MCF 10A (cell line): ENCODE measurements around the gene MCM7. TPM values are rescaled to one million over a fixed set of nuclear protein-coding genes. Genes with fewer than 3 reads are reported as not detected.

Experiments
- BruUV-seq: library from RNA; stranded (reverse); fragments of 400-500 nt; replicated peaks from 2 replicates; lab custom pipeline; 2021; lab: Mats Ljungman, UMichigan
- CTCF ChIA-PET: fragments of 300-600 bp; sonication (Branson Sonifier 250); formaldehyde crosslinking; extraction: SDS; loops from one replicate; lab custom pipeline; 2021; ENCODE audit warnings: antibody characterized with exemption, inconsistent platforms; lab: Yijun Ruan, JAX
- POLR2A ChIA-PET: fragments of 300-600, 350-650 bp; sonication (Branson Sonifier 250); formaldehyde crosslinking; extraction: SDS; loops from one replicate; lab custom pipeline; 2020; ENCODE audit warnings: antibody characterized with exemption, inconsistent platforms; lab: Yijun Ruan, JAX
- DNase-seq: peaks from one replicate; pipeline ENCODE4 v3.0.0-alpha.2; 2018; ENCODE audit not compliant: unreplicated experiment
- H3K27ac Mint-ChIP-seq: one replicate; pipeline ENCODE4 v1.8.0; 2022; ENCODE audit warnings: mild to moderate bottlenecking, low read depth, mixed read lengths; ENCODE audit not compliant: unreplicated experiment
- H3K27me3 Mint-ChIP-seq: one replicate; pipeline ENCODE4 v1.8.0; 2022; ENCODE audit warnings: mixed read lengths; ENCODE audit not compliant: insufficient read depth, unreplicated experiment
- H3K36me3 Mint-ChIP-seq: one replicate; pipeline ENCODE4 v1.8.0; 2022; ENCODE audit warnings: mild to moderate bottlenecking, moderate library complexity, mixed read lengths; ENCODE audit not compliant: insufficient read depth, unreplicated experiment
- H3K4me1 Mint-ChIP-seq: one replicate; pipeline ENCODE4 v1.8.0; 2022; ENCODE audit warnings: mixed read lengths; ENCODE audit not compliant: insufficient read depth, unreplicated experiment
- H3K4me3 Mint-ChIP-seq: one replicate; pipeline ENCODE4 v1.8.0; 2022; ENCODE audit warnings: mild to moderate bottlenecking, moderate library complexity, mixed read lengths; ENCODE audit not compliant: unreplicated experiment
- H3K9me3 Mint-ChIP-seq: one replicate; pipeline ENCODE4 v1.8.0; 2022; ENCODE audit warnings: mixed read lengths; ENCODE audit not compliant: unreplicated experiment
- CTCF ChIP-seq: fragments of 200-600 bp; IDR thresholded peaks from one replicate; pipeline ENCODE4 v1.8.0; 2022; ENCODE audit warnings: antibody characterized with exemption, mild to moderate bottlenecking; ENCODE audit not compliant: unreplicated experiment
- intact Hi-C: fragments of 100-400 bp; cut with micrococcal nuclease; formaldehyde crosslinking; loops from 2 replicates; pipeline ENCODE4 v1.14.1; 2022
- total RNA-seq: library from RNA; stranded (reverse); gene quantifications from 2 replicates; pipeline ENCODE4 v1.2.3, GENCODE V29; 2022

The MCM7 gene
- total RNA-seq, 1 experiment from 2014 or later: 67.8 TPM

DNA sequence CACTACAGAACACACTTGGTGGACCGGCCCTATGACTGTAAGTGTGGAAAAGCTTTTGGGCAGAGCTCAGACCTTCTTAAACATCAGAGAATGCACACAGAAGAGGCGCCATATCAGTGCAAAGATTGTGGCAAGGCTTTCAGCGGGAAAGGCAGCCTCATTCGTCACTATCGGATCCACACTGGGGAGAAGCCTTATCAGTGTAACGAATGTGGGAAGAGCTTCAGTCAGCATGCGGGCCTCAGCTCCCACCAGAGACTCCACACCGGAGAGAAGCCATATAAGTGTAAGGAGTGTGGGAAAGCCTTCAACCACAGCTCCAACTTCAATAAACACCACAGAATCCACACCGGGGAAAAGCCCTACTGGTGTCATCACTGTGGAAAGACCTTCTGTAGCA lies 37.0 kb downstream of the MCM7 start:
- intact Hi-C loops: no loop called here
- Mint-ChIP-seq H3K9me3 (no peaks in the 10 kb centered on the region), H3K36me3 (peaks cover 66% of the 10 kb centered on the region), H3K27ac (peak overlapping the region; percentile 39), H3K27me3 (no peaks in the 10 kb centered on the region), H3K4me3 (no peak overlapping the region), H3K4me1 (no peaks in the 10 kb centered on the region)
- TF ChIP-seq CTCF: no peak
- POLR2A ChIA-PET: interaction anchor here (0.5 to 2.1 kb wide), 5 partner anchors 11 to 593 kb away, joined by 3 to 8 read pairs (median 4); no protein-coding TSS in a partner anchor
- no peak for DNase-seq
- CTCF ChIA-PET: interaction anchor here (0.6 to 1.3 kb wide), 7 partner anchors 9 to 85 kb away, joined by 3 to 10 read pairs (median 4); no protein-coding TSS in a partner anchor
- no TSS peak for BruUV-seq

- no peak overlapping the region for H3K4me3 Mint-ChIP-seq
- H3K27me3 Mint-ChIP-seq: no peaks in the 10 kb centered on the region
- H3K36me3 Mint-ChIP-seq: peaks cover 70% of the 10 kb centered on the region
- intact Hi-C loops: no loop called here
- no peaks in the 10 kb centered on the region for H3K9me3 Mint-ChIP-seq
- no peak overlapping the region for H3K27ac Mint-ChIP-seq
- BruUV-seq: no TSS peak
- DNase-seq: no peak
- CTCF ChIA-PET: interaction anchor here (0.6 to 1.3 kb wide), 9 partner anchors 8 to 496 kb away, joined by 3 to 10 read pairs (median 4); partner anchors contain the start of gene MBLAC1
- no peak for TF ChIP-seq CTCF
- H3K4me1 Mint-ChIP-seq: no peaks in the 10 kb centered on the region
- POLR2A ChIA-PET: interaction anchor here (1.0 to 2.1 kb wide), 5 partner anchors 8 to 145 kb away, joined by 3 to 8 read pairs (median 4); partner anchors contain the start of gene ZSCAN21
These were observed 37.8 kb downstream of the MCM7 start for GRCh38 chr7:100063376-100063775.

- no peak overlapping the region for H3K4me3 Mint-ChIP-seq
- BruUV-seq: no TSS peak
- intact Hi-C loops: no loop called here
- peaks cover 74% of the 10 kb centered on the region for H3K36me3 Mint-ChIP-seq
- no peaks in the 10 kb centered on the region for H3K9me3 Mint-ChIP-seq
- TF ChIP-seq CTCF: no peak
- no peaks in the 10 kb centered on the region for H3K4me1 Mint-ChIP-seq
- ChIA-PET POLR2A (no interaction called here), CTCF (interaction anchor here (0.6 to 1.1 kb wide), 5 partner anchors 9 to 83 kb away, joined by 3 to 4 read pairs (median 3); no protein-coding TSS in a partner anchor)
- no peaks in the 10 kb centered on the region for H3K27me3 Mint-ChIP-seq
- H3K27ac Mint-ChIP-seq: no peak overlapping the region
- DNase-seq: no peak
These were observed 39.5 kb downstream of the MCM7 start for GRCh38 chr7:100061518-100062193.

- H3K27ac Mint-ChIP-seq: no peak overlapping the region
- intact Hi-C loops: loop anchor here (10.0 kb wide), 1 partner anchor 144 kb away; the partner anchor contains the start of gene TRIM4
- no peak for DNase-seq
- peaks cover 72% of the 10 kb centered on the region for H3K36me3 Mint-ChIP-seq
- no peak for TF ChIP-seq CTCF
- no peaks in the 10 kb centered on the region for H3K4me1 Mint-ChIP-seq
- no TSS peak for BruUV-seq
- no peak overlapping the region for H3K4me3 Mint-ChIP-seq
- H3K27me3 Mint-ChIP-seq: no peaks in the 10 kb centered on the region
- ChIA-PET POLR2A (interaction anchor here (0.9 to 1.8 kb wide), 3 partner anchors 44 to 140 kb away, joined by 3 to 4 read pairs (median 3); partner anchors contain the start of genes TRIM4 and ZKSCAN1), CTCF (interaction anchor here (1.1 kb wide), 1 partner anchor 69 kb away, joined by 4 read pairs; no protein-coding TSS in a partner anchor)
- no peaks in the 10 kb centered on the region for H3K9me3 Mint-ChIP-seq
These were observed 41.9 kb downstream of the MCM7 start for GRCh38 chr7:100059251-100059739.
